Activated CD4-positive, alpha-beta T cell treated with anti-CD3 and anti-CD28 coated beads, Interleukin-2, amount 50 U/mL, for 24 hours (primary cell): ENCODE results near the gene ZNF334.

ENCODE experiments used
- DNase-seq, 2 donors: peaks; one replicate each; pipeline ENCODE4 v3.0.0-alpha.2; 2020; ENCODE audit warnings: low read depth in 1 of 2, low spot score in 1 of 2

ZNF334 gene

DNA sequence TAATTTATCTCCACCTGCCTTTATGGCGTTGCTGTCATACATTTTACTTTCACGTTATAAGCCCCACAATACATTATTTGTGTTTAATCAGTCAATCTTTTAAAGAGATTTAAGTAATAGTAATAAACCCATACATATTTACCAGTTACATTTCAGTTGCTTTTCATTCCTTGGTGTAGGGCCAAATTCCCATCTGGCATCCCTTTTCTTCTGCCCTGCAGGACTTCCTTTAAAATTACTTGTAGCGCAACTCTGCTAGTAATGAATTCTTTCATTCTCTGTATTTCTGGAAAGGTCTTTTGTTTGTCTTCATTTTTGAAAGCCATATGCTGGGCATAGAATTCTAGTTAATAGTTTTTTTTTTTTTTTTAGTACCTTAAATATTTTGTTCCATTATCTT is 24.9 kb downstream of the ZNF334 start:
- DNase-seq, result no peak

DNA sequence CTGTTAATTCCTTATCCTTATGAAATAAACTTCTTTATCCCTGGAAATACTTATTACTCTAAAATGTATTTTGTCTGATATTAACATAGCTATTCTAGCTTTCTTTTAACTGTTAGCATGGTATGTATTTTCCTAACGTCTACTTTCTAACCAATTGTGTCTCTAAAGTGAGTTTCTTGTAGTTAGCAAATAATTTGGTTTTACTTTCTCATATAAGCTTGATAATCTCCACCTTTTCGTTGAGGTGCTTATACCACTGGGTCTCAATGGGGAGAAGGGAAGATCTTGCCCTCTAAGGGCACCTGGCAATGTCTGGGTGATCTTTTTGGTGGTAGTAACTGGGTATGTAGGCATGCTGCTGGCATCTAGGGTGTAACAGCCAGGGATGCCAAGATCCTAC is 25.7 kb downstream of the ZNF334 start:
- no peak for DNase-seq

DNA sequence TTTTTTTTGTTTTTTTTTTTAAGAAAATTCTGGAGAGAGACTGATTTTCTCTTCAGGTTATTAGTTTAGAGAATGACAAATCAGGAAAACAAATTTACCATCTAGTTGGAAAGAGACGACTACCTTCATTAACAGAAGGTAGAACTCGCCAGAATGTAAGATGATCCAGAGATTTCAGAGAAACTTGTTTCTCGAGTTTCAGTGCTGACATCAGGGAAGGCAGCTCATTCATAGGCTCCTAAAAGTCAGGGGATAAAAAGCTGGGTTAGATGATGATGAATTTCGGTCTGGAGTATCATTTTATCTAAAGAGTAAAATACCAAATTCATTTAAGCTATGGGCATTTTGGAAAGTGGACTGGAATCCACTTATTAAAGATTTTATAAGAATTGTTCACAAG is 27.9 kb downstream of the ZNF334 start:
- DNase-seq, result no peak

DNA sequence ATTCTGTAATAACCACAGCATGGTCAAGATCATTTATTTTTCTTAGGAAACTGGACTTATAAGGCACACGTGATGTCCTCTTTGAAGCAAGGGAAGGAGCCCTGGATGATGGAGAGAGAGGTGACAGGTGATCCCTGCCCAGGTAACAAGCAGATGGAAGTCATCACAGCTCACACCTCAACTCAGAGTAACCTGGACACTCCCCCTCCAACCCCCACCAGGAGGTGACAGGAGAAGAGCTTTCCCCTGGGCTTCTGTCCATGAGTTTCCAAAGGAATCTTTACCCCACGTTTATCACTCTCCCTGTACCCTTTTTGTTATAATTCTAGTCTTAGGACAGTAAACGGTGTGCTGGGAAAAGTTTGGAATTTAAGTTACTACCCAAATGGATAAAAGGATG is 28.4 kb downstream of the ZNF334 start:
- no peak for DNase-seq

DNA sequence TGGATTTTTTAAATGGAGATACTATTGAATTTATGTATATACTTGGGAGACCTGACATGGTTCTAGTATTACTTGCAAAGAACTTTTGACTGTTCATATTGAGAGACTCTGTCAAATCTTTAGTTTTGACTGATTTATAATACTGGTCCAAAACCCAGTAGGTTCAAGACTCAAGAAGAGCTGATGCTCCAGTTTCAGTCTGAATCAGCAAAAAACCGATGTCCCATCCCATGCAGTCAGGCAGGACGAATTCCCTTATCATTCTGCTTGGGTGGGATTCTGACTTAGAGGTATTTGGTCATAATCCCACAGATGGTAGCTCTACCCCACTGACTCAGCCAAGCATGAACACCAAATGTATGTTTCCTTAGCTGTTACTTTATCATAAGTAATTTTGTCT is 29.5 kb downstream of the ZNF334 start:
- DNase-seq, result no peak

DNA sequence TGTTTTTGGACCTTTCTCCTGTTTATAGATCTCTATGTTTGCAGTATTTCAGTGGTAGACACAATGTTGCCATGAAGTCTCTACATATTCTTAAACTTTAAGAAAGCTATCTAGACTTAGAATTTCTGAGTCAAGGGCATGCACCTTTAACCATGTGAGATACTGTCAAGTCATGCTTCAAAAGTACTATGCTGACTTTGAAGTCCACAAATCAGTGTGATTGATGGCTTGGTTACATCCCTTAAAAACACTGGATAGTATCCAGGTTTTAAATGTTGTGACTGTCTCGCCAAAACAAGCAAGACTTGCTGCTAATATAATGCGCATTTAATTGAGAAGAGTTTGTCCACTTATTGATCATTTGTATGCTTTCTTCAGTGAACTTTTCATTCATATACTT is 30.5 kb downstream of the ZNF334 start:
- no peak for DNase-seq

DNA sequence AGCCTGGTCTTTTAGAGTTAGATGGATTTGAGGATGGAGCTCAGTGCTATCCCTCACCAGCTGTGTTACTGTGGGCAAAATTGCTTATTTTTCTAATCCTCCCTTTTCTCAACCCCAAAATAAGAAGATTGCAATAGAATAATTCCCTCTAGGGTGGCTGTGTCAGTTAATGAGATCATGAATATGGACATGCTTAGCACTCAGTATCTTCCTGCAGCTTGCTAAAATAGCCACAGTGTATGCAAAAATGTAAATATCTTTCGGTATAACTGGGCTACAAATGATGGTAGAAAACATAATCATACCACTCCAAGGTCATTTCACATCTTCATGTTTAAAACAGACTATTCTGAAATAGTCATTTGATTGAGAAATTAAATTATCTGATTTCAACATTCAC is 35.7 kb downstream of the ZNF334 start:
- no peak for DNase-seq

DNA sequence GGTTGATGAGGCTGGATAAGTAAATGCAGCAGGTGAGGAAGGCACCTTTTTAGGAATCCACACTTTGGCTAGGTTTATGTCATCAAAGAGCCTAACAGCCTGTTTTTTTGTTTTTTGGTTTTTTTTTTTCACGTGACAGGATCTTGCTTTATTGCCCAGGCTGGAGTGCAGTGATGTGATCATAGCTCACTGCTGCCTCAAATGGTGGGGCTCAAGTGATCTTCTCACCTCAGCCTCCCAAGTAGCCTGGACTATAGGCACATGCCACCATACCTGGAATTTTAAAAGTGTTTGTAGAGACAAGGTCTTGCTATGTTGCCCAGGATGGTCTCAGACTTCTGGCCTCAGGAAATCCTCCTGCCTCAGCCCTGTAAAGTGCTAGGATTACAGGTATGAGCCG is 36.1 kb downstream of the ZNF334 start:
- no peak for DNase-seq

DNA sequence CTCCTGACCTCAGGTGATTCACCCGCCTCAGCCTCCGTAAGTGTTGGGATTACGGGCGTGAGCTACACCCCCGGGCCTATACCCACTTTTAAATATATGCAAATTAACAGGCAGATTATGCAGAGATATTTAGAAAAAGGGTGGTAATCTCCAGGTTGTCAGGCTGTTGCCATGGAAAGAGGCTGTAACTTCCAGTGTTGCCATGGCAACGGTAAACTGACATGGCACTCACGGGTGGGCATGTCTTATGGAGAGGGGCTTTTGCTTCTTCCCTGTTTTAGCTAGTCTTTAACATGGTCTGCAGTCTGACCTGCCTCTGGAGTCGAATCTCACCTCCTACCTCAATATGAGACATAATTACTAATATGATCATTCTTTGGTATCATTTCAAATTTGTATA is 44.9 kb downstream of the ZNF334 start:
- DNase-seq, result no peak

DNA sequence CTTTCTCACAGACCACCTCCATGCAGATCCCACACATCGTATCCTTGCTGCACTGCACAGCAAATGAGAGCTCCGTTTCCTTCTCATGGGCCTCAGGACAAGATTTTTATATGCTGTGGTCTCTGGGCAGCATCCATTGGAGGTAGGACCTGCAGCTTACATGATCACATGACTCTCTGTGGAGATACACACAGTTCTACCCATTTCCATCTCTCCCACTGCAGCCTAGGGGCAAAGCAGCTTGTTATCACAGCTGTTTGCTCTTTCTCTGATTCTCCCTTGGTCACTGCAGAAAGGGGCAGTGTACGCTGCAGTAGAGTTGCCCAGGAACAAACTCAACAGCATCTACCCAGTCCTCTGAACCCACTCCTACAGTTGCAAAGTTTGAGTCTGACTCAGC is 48.9 kb downstream of the ZNF334 start:
- DNase-seq, result no peak

DNA sequence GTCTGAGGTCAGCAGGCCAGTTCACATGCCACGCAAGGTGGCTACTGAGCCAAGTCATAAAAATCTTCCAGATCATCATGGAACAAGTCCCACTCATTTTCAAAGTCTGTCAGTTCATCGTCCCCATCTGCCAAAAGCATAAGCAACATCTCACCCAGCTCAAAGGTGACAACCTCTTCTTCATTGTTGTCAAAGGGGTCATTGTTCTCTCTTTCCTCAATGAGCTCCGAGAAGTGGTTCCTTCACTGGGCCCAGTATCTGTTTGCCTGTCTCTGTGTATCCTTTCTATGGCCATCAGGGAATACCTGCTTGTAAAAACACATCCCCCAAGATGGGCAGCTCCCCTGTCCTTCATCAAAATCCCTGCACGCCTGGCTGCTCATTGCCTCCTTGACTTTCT is 49.5 kb downstream of the ZNF334 start:
- no peak for DNase-seq

DNA sequence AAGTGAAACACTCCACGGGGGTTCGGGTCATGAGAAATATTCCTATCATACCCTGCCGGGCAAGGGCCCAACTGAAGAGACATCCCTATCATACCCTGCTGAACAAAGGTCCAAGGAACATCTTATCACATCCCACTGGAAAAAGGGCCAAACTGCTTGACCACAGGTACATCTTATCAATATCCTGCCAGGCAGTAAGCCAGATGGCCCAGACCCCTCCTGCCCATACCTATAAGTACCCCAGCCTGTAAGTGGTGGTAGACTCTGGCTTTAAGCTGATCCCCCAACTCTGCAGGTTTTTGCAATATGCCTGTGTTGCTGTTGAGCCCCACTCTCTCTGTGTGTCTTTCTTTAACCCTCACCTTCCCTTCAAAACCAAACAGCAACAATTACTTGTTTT is 51.6 kb downstream of the ZNF334 start:
- DNase-seq, result no peak

DNA sequence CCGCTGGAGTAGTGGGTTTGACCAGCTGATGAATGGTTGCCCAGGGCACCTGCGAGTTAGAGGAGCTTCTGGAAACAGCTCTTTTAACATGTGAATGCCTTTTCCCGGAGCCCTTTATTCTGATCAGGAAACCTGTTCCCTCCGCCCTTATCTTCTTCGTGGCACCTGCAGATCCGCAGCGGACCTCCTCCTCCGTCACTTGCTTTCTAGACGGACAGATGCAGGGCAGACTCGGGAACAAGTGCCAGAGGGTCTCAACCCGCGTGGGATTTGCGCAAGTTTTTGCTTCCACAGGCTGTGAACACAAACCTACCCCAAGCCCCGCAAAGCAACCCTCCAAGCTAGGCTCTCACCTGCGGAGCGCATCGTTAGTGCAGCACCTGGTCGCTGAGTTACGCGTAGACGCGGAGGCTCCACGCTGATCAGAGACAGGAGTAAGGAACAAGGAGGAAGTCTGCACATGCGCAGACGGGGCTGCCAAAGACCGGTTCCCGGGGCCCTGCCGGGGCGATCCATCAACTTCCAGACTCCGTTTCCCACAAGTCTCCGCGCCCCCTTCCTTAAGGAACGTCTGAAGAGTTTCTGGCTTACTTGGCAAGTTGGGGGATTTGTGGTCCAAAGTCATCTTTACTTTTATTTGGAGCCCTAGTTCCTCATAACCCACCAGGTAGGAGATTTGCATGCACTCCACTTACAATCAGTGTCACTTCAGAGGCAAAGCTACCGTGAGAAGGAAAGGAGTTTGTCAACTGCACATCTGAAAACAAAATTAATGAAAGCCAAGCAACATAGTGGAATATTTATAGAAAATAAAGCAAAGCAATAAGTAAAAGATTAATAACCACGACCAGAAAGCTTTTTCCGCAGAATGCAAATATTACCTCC is 54.3 kb downstream of the ZNF334 start:
- no peak for DNase-seq

DNA sequence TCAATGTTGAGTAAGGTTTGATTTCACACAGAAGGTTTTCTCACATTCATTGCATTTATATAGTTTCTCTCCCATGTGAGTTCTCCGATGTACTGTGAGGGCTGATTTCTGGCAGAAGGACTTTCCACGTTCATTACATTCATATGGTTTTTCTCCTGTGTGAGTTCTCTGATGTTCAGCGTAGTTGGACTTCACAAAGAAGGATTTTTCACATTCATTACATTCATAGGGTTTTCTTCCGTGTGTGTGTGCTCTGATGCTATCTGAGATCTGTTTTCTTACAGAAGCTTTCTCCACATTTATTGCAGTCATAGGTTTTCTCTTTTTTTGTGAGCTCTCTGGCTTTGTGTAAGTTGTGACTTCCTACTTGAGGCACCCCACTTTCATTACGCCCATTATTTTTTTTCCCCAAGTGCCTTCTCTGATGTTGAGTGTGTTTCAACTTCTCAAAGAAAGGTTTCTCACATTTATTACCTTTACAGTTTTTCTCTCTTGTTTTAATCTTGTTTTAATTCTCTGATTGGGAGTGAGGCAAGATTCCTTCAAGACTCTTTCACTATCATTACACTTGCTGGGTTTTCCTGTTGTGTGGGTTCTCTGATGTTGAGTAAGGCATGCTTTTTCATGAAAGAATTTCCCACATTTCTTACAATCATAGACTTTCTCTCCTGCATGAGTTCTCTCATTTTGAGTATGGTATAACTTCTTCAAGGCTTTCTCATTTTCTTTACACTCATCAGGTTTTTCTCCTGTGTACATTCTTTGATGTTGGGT is 56.9 kb downstream of the ZNF334 start:
- no peak for DNase-seq

DNA sequence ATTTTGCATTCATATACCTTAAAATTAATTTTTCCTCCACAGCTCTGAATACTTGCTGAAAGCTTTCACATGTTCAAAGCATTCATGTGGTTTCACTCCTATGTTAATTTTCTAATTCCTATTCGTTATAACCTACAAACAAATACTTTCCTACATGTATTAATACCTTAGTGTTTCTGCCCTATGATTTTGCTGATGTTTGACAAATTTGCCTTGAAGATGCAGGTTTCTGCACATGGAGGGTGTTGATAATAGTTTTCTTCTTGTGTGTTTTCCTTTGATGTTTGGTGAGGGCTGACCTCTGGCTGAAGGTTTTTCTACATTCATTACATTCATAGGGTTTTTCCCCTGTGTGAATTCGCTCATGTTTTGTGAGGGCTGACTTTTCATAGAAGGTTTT is 57.6 kb downstream of the ZNF334 start:
- DNase-seq, result no peak
